Calu3 (cell line): ENCODE measurements around the gene AAGAB. TPM values are rescaled to one million over a fixed set of nuclear protein-coding genes. Genes with fewer than 3 reads are reported as not detected.
A peak's percentile ranks its signal among the peaks of the same experiment; 100 is the strongest.

Source experiments
- BruUV-seq: library from RNA; stranded (reverse); fragments of 400-500 nt; replicated peaks from 2 replicates; lab custom pipeline; 2021; lab: Mats Ljungman, UMichigan
- CTCF ChIA-PET: fragments of 300-600 bp; sonication (Branson Sonifier 250); formaldehyde crosslinking; loops from one replicate; lab custom pipeline; 2022; ENCODE audit warnings: antibody characterized with exemption; lab: Charles Lee
- DNase-seq: peaks from one replicate; pipeline ENCODE4 v3.0.0; 2022
- H3K27ac Mint-ChIP-seq: one replicate; pipeline ENCODE4 v1.8.0; 2022; ENCODE audit warnings: mixed read lengths; ENCODE audit not compliant: unreplicated experiment
- H3K27me3 Mint-ChIP-seq: one replicate; pipeline ENCODE4 v1.8.0; 2022; ENCODE audit warnings: mixed read lengths; ENCODE audit not compliant: unreplicated experiment
- H3K36me3 Mint-ChIP-seq: one replicate; pipeline ENCODE4 v1.8.0; 2022; ENCODE audit warnings: mild to moderate bottlenecking, moderate library complexity, mixed read lengths; ENCODE audit not compliant: insufficient read depth, unreplicated experiment
- H3K4me1 Mint-ChIP-seq: one replicate; pipeline ENCODE4 v1.8.0; 2022; ENCODE audit warnings: mild to moderate bottlenecking, low read depth, mixed read lengths; ENCODE audit not compliant: unreplicated experiment
- H3K4me3 Mint-ChIP-seq: one replicate; pipeline ENCODE4 v1.8.0; 2022; ENCODE audit warnings: mild to moderate bottlenecking, low read depth, moderate library complexity, mixed read lengths; ENCODE audit not compliant: unreplicated experiment
- H3K9me3 Mint-ChIP-seq: one replicate; pipeline ENCODE4 v1.8.0; 2022; ENCODE audit warnings: low read depth, mixed read lengths; ENCODE audit not compliant: unreplicated experiment
- CTCF ChIP-seq: fragments of 200-600 bp; IDR thresholded peaks from one replicate; pipeline ENCODE4 v1.8.0; 2022; ENCODE audit warnings: antibody characterized with exemption; ENCODE audit not compliant: unreplicated experiment
- intact Hi-C: fragments of 100-400 bp; cut with micrococcal nuclease; formaldehyde crosslinking; loops from one replicate; pipeline ENCODE4 v1.10.0; 2022; ENCODE audit not compliant: unreplicated experiment
- total RNA-seq: library from RNA; stranded (reverse); gene quantifications from 2 replicates; pipeline ENCODE4 v1.2.3, GENCODE V29; 2022

Gene AAGAB
- total RNA-seq, 1 experiment from 2014 or later, result 68.1 TPM

- H3K4me3 Mint-ChIP-seq, result no peak overlapping the region
- DNase-seq, result no peak
Observed at GRCh38 chr15:67198157-67198754, 56.2 kb downstream of the AAGAB start.

GRCh38 chr15:67197364-67197695, 57.1 kb downstream of the AAGAB start:
- DNase-seq, result no peak
- Mint-ChIP-seq H3K36me3 (peaks cover 61% of the 10 kb centered on the region), H3K27me3 (no peaks in the 10 kb centered on the region), H3K4me1 (peaks cover 18% of the 10 kb centered on the region), H3K9me3 (no peaks in the 10 kb centered on the region), H3K4me3 (no peak overlapping the region), H3K27ac (peak overlapping the region; percentile 63)
- CTCF ChIA-PET, result no interaction called here
- intact Hi-C loops, result no loop called here
- TF ChIP-seq CTCF, result no peak
- no TSS peak for BruUV-seq

More at GRCh38 chr15:67198157-67198754, 56.2 kb downstream of the AAGAB start:
- CTCF ChIA-PET, result interaction anchor here (0.6 kb wide), 1 partner anchor 233 kb away, joined by 3 read pairs; no protein-coding TSS in a partner anchor
- peaks cover 18% of the 10 kb centered on the region for H3K4me1 Mint-ChIP-seq
- H3K27me3 Mint-ChIP-seq, result no peaks in the 10 kb centered on the region
- peak overlapping the region; percentile 63 for H3K27ac Mint-ChIP-seq
- TF ChIP-seq CTCF, result no peak
- intact Hi-C loops, result no loop called here
- H3K9me3 Mint-ChIP-seq, result no peaks in the 10 kb centered on the region
- BruUV-seq, result TSS peak; percentile 15
- H3K36me3 Mint-ChIP-seq, result peaks cover 52% of the 10 kb centered on the region

- intact Hi-C loops, result no loop called here
- CTCF ChIA-PET, result no interaction called here
- no TSS peak for BruUV-seq
- peaks cover 66% of the 10 kb centered on the region for H3K36me3 Mint-ChIP-seq
- TF ChIP-seq CTCF, result no peak
- peak overlapping the region; percentile 63 for H3K27ac Mint-ChIP-seq
- H3K9me3 Mint-ChIP-seq, result no peaks in the 10 kb centered on the region
- H3K4me3 Mint-ChIP-seq, result no peak overlapping the region
- DNase-seq, result no peak
- no peaks in the 10 kb centered on the region for H3K27me3 Mint-ChIP-seq
- H3K4me1 Mint-ChIP-seq, result peaks cover 18% of the 10 kb centered on the region
Observed at GRCh38 chr15:67196672-67197363, 57.6 kb downstream of the AAGAB start.

- BruUV-seq, result no TSS peak
- Mint-ChIP-seq H3K4me1 (peaks cover 18% of the 10 kb centered on the region), H3K4me3 (no peak overlapping the region), H3K9me3 (no peaks in the 10 kb centered on the region), H3K36me3 (peaks cover 67% of the 10 kb centered on the region), H3K27ac (peak overlapping the region; percentile 63), H3K27me3 (no peaks in the 10 kb centered on the region)
- TF ChIP-seq CTCF, result no peak
- intact Hi-C loops, result no loop called here
- CTCF ChIA-PET, result no interaction called here
- no peak for DNase-seq
Observed at GRCh38 chr15:67196222-67196621, 58.2 kb downstream of the AAGAB start.
